GM19328 (cell line): Measurements from ENCODE around the gene PSMA6.
"Not testable (repeated sequence)": the region's sequence is repeated elsewhere in the genome, so short reads cannot be mapped to it uniquely, and the experiment has no call there.

Experiments used
- ATAC-seq: cut with Tn5 transposase; IDR thresholded peaks from one replicate; pipeline ENCODE4 v1.9.1; 2021; ENCODE audit warnings: mild to moderate bottlenecking, moderate library complexity; ENCODE audit not compliant: unreplicated experiment

PSMA6 gene

GRCh38 chr14:35292051-35292769, at the start of gene PSMA6:
Gene PSMA6, plus strand, starts transcription at chr14:35292382. Its CDS starts 95 bp downstream, at chr14:35292477.
- peak; percentile 86 for ATAC-seq

DNA sequence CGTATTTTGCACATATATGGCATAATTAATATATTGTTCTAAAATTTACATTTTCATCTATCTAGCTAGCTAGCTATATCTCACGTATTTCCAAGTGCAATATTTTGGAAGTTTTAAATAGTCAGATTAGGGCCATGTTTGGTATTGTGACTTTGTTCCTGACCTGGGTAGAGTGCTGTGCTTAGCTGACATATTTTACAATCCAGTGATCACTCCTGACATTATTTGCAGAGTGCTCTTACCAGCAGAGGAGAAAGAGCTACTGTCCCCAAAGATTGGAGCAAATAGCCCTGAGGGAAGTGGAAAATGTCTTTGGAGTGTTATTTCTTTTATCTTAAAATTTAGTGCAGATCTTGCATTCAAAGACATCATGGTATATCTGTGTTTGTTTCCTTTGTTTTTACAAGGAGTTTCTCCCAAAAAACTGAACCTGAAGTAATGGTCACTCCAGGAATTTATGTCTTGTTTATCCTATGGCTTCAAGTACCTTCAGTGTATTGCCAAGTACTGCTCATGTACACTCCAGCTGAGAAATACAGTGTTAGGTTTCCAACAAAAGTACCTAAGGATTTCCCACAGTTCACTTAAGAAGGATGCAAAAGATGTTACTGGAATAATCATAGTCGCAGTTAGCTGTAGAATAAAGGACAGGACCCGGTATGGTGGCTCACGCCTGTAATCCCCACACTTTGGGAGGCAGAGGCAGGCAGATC, 49.4 kb upstream of the PSMA6 start:
- ATAC-seq = no peak

DNA sequence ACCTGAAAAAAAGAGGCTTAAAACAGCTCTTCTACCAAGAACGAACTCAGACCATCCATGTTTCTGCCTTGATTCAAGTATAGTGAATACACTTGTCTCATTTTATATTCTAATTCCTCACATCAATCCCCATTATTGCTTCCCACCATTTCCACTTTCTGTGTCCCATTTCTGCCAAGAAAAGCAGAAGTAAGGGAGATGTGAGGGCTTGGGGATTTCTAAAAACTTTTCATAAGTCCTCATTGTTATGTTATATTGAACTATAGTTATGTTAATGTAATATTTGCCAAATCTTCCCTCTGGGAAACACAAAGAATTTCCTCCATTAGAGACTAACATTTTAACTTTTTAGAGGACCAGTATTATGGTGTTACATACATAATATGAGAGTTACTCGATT, 48.2 kb upstream of the PSMA6 start:
- no peak for ATAC-seq

DNA sequence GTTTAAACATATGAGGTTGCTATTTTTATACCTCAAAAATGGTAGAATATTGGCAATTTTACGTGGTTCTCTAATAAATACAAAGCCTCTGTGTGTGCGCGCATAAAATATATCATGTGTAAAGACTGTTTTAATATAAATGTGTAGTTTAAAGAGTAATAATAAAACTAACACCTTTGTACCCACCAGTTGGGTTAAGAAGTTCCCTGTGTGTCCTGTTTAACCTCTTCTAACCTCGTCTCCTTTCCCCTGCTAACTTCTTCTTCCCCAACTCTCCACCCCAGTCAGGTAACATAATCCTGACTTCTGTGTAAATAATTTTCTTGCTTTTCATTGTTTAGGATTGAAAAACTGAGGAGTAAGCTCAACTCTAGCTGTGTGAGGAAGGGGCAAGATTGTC, 47.6 kb upstream of the PSMA6 start:
- ATAC-seq = no peak

DNA sequence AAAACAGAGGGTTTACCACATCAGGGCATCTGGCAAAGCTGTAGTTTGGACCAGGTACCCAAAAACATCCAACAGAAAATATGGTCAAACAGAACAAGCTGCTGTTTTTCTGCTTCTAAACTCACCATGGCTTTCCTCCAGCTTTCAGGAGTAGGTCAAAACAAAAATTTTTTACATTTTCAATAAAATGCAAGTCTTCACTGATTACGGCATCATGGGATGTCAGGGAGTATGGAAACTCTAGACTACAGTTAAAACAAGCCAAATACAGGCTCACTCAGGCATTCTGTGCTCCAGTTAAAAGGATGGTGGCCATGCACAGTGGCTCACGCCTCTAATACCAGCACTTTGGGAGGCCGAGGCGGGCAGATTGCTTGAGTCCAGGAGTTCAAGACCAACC, 47.1 kb upstream of the PSMA6 start:
- no peak for ATAC-seq

GRCh38 chr14:35247777-35248475, 44.3 kb upstream of the PSMA6 start:
- peak; percentile 39 for ATAC-seq

- ATAC-seq = no peak
Observed at GRCh38 chr14:35248476-35248788, 43.8 kb upstream of the PSMA6 start.

GRCh38 chr14:35250319-35250718, 41.9 kb upstream of the PSMA6 start:
- no peak for ATAC-seq

DNA sequence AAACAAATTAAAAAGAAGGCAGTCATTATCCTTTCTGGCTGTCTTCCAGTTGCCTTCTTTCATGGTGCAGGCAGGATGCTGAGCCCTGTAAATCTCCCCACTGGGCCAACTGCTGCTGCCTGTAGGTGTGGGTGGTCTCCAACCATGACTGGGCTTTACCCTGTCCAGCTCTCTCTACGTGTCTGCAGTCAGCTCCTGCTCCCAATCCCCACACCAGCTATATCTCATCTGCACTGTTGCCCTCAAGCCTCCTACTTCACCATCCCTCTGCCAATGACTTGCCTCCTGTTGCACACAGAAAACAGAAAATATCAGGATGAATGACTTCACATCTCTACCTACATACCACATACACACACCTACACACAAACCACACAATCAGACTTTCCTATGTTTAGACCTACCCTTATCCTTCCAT, 39.7 kb upstream of the PSMA6 start:
- ATAC-seq = no peak

DNA sequence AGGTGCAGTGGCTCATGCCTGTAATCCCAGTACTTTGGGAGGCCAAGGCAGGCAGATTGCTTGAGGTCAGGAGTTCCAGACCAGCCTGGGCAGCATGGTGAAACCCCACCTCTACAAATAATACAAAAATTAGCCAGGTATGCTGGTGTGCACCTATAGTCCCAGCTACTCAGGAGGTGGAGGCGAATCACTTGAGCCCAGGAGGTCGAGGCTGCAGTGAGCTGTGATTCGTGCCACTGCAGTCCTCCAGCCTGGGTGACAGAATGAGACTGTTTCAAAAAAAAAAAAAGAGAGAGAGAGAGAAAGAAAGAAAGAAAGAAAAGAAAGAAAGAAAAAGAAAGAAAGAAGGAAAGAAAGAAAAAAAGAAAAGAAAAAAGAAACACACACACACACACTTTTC, 39.1 kb upstream of the PSMA6 start:
- ATAC-seq = not testable (repeated sequence)

- not testable (repeated sequence) for ATAC-seq
Observed at GRCh38 chr14:35254034-35254622, 38.1 kb upstream of the PSMA6 start.

DNA sequence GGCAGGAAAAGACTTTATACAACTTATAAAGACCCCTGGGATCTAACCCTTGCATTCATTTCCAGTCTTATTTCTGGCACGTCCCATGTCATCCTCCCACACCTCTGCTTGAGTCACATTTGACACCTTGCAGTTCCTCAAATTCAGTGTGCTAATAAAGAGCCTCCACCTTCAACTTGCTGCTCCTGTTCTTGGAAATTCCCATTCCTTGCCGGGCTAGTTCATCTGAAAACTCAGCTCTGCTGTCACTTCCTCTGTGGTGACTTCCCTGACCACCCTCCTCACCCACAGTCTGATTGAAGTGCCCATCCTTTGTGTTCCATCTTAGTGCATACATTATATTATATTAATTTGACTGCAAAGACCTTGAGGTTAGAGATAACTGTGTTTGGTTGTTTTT, 37.4 kb upstream of the PSMA6 start:
- no peak for ATAC-seq

GRCh38 chr14:35255711-35256110, 36.5 kb upstream of the PSMA6 start:
- ATAC-seq = no peak

GRCh38 chr14:35257809-35258208, 34.4 kb upstream of the PSMA6 start:
- ATAC-seq = no peak

- no peak for ATAC-seq
Observed at GRCh38 chr14:35258420-35258819, 33.8 kb upstream of the PSMA6 start.

- no peak for ATAC-seq
Observed at GRCh38 chr14:35261774-35262173, 30.4 kb upstream of the PSMA6 start.

DNA sequence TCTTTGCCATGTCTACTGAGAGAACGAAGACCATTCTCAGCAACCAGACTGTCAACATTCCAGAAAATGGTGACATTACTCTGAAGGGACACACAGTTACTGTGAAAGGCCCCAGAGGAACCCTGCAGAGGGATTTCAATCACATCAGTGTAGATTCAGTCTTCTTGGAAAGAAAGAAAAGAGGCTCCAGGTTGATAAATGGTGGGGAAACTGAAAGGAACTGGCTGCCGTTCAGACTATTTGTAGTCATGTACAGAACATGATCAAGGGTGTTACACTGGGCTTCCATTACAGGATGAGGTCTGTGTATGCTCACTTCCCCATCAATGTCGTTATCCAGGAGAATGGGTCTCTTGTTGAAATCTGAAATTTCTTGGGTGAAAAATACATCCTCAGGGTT, 29.7 kb upstream of the PSMA6 start:
- no peak for ATAC-seq

DNA sequence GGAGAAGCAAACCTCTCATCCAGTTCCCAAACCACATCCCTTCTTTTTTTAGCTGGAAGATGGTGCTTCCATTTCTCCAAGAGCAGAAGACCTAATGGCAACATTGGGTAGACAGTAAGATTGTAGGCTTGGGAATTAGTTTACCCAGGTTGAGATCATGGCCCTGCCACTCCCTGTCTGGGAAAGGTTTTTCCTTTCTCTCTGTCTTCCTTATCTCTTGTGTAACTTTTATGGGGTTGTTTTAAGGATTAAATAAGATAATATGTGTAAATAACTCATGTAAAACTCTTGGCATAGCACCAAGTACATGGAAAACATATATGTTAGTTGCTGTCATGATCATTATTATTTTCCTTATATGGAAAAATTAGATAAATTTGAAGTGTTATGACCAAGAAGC, 23.2 kb upstream of the PSMA6 start:
- no peak for ATAC-seq

- ATAC-seq = no peak
Observed at GRCh38 chr14:35274805-35275204, 17.4 kb upstream of the PSMA6 start.

- no peak for ATAC-seq
Observed at GRCh38 chr14:35277179-35277578, 15.0 kb upstream of the PSMA6 start.

- ATAC-seq = no peak
Observed at GRCh38 chr14:35279369-35279768, 12.8 kb upstream of the PSMA6 start.

GRCh38 chr14:35281341-35281740, 10.8 kb upstream of the PSMA6 start:
- ATAC-seq = no peak
